Tibial artery (tissue), 4 donors: Measurements from ENCODE around the gene RBM10.
"Not testable (repeated sequence)": the region's sequence is repeated elsewhere in the genome, so short reads cannot be mapped to it uniquely, and the experiment has no call there.

Experiments used
- DNase-seq, 2 donors: peaks; one replicate each; pipeline ENCODE4 v3.0.0-alpha.2; 2019
- H3K27ac ChIP-seq, 2 donors: fragments of 200-600 bp; sonication (generic) in 1 of 2; 1 replicate in 1 of 2; 2 replicates in 1 of 2; pipeline ENCODE4 v1.5.1; 2018 to 2019; ENCODE audit warnings: mild to moderate bottlenecking in 1 of 2
- H3K27me3 ChIP-seq, 2 donors: fragments of 200-600 bp; sonication (generic) in 1 of 2; one replicate each; pipeline versions ENCODE4 v1.5.1 to v1.6.0; 2016 to 2019
- H3K36me3 ChIP-seq, 3 donors: fragments of 200-600 bp; sonication (generic) in 2 of 3; one replicate each; pipeline ENCODE4 v1.5.1; 2016 to 2019; ENCODE audit warnings: mild to moderate bottlenecking in 2 of 3
- H3K4me1 ChIP-seq, 4 donors: fragments of 200-600 bp; sonication (generic) in 2 of 4; 1 replicate in 3 of 4; 2 replicates in 1 of 4; pipeline ENCODE4 v1.5.1; 2016 to 2019
- H3K4me3 ChIP-seq, 2 donors: fragments of 200-600 bp; sonication (generic) in 1 of 2; 1 replicate in 1 of 2; 2 replicates in 1 of 2; pipeline ENCODE4 v1.5.1; 2018 to 2019; ENCODE audit warnings: mild to moderate bottlenecking in 2 of 2
- H3K9me3 ChIP-seq, 3 donors: fragments of 200-600 bp; sonication (generic) in 1 of 3; one replicate each; pipeline ENCODE4 v1.5.1; 2016 to 2019
- intact Hi-C: fragments of 100-400 bp; cut with DNase I; formaldehyde crosslinking; loops from one replicate; pipeline ENCODE4 v1.15.0; 2023; ENCODE audit warnings: low total_unique reads
- TF ChIP-seq, protein P1 (sequence below), 2 experiments: fragments of 200-600 bp in 1 of 2; fragments of 450-650 bp in 1 of 2; IDR thresholded peaks; one replicate each; pipeline ENCODE4 v1.5.1; 2017 to 2019; ENCODE audit warnings: antibody characterized with exemption in 2 of 2, mild to moderate bottlenecking in 1 of 2, moderate library complexity in 1 of 2

The RBM10 gene, protein sequence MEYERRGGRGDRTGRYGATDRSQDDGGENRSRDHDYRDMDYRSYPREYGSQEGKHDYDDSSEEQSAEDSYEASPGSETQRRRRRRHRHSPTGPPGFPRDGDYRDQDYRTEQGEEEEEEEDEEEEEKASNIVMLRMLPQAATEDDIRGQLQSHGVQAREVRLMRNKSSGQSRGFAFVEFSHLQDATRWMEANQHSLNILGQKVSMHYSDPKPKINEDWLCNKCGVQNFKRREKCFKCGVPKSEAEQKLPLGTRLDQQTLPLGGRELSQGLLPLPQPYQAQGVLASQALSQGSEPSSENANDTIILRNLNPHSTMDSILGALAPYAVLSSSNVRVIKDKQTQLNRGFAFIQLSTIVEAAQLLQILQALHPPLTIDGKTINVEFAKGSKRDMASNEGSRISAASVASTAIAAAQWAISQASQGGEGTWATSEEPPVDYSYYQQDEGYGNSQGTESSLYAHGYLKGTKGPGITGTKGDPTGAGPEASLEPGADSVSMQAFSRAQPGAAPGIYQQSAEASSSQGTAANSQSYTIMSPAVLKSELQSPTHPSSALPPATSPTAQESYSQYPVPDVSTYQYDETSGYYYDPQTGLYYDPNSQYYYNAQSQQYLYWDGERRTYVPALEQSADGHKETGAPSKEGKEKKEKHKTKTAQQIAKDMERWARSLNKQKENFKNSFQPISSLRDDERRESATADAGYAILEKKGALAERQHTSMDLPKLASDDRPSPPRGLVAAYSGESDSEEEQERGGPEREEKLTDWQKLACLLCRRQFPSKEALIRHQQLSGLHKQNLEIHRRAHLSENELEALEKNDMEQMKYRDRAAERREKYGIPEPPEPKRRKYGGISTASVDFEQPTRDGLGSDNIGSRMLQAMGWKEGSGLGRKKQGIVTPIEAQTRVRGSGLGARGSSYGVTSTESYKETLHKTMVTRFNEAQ

DNA sequence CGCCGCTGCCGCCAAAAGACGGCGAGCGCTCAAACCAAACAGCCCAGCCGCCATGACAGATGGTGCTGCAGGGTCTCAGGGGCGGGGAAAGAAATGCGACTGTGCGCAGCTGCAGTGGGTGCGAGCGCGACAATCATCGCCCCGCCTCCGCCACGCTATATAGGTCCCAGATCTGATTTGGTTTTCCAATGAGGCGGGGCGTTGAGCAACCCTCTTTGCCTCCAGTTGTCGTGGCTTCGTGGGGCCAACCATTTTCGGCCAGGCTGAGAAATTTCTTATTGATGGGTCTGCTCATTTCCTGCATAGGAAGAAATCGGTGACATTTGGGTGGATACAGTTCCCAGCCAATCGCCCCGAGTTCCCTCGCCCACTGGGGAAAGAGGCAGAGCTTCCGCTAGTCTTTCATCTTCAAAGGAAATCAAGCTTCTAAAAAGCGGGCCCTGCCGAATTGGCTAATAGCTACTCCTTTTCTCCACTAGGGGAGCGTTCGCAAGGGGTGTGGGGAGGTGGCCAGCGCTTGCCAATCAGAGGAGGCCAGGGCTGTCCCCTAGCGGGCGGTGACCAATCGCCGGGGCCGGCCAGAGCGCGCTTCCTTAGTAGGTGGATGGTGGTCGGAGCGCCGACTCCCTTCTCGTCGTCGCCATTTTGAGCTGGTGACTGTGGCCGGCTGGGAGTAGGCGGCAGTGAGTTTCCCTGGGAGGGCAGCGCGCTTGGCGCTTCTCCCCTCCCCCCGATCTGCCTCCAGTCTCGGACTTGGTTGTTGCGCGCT, at the start of gene RBM10, which contains the start of gene NDUFB11:
Gene RBM10 (plus strand): TSS at position 596 of the 769 bp plus-strand sequence. CDS start 2,261 bp downstream, outside the sequence.
Gene NDUFB11 (minus strand): TSS at position 77 of the 769 bp plus-strand sequence. CDS start 23 bp downstream, at position 54.
- peak; percentile 94 to 96 for DNase-seq
- Histone ChIP-seq H3K27me3 (no peaks in the 10 kb centered on the region), H3K4me3 (peak within 1 kb of the TSS; percentile 83 to 85), H3K4me1 (peaks cover 0 to 38% (median 11%) of the 10 kb centered on the region in 4 donors), H3K27ac (peak within 1 kb of the TSS; percentile 93 to 99), H3K9me3 (no peaks in the 10 kb centered on the region), H3K36me3 (peaks cover 0 to 13% (median 0%) of the 10 kb centered on the region in 3 donors)
- intact Hi-C loops = no loop called here
- TF ChIP-seq, protein P1, sequence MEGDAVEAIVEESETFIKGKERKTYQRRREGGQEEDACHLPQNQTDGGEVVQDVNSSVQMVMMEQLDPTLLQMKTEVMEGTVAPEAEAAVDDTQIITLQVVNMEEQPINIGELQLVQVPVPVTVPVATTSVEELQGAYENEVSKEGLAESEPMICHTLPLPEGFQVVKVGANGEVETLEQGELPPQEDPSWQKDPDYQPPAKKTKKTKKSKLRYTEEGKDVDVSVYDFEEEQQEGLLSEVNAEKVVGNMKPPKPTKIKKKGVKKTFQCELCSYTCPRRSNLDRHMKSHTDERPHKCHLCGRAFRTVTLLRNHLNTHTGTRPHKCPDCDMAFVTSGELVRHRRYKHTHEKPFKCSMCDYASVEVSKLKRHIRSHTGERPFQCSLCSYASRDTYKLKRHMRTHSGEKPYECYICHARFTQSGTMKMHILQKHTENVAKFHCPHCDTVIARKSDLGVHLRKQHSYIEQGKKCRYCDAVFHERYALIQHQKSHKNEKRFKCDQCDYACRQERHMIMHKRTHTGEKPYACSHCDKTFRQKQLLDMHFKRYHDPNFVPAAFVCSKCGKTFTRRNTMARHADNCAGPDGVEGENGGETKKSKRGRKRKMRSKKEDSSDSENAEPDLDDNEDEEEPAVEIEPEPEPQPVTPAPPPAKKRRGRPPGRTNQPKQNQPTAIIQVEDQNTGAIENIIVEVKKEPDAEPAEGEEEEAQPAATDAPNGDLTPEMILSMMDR (IDR thresholded peaks at IDR 0.05) = peak; percentile 58 to 80

DNA sequence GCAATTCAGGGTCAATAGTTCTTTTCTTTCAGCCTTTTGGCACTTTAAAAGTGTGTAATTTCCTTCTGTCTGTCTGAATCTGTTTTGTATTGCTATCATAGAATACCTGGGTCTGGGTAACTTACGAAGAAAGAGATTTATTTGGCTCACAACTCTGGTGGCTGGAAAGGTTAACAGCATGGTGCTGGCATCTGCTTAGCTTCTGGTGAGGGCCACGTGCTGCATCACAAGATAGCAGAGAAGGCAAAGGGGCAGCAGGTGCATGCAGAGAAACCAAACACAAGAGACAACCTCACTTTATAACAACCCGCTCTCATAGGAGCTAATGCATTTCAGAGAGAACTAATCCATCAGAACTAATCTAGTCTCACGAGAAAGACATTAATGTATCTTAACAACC, 48.0 kb upstream of the RBM10 start:
- Histone ChIP-seq H3K27ac (no peak overlapping the region), H3K4me3 (no peak overlapping the region), H3K27me3 (no peaks in the 10 kb centered on the region), H3K36me3 (no peaks in the 10 kb centered on the region), H3K4me1 (no peaks in the 10 kb centered on the region), H3K9me3 (no peaks in the 10 kb centered on the region)
- TF ChIP-seq, protein P1 (IDR thresholded peaks at IDR 0.05) = no peak
- no peak for DNase-seq
- intact Hi-C loops = no loop called here

DNA sequence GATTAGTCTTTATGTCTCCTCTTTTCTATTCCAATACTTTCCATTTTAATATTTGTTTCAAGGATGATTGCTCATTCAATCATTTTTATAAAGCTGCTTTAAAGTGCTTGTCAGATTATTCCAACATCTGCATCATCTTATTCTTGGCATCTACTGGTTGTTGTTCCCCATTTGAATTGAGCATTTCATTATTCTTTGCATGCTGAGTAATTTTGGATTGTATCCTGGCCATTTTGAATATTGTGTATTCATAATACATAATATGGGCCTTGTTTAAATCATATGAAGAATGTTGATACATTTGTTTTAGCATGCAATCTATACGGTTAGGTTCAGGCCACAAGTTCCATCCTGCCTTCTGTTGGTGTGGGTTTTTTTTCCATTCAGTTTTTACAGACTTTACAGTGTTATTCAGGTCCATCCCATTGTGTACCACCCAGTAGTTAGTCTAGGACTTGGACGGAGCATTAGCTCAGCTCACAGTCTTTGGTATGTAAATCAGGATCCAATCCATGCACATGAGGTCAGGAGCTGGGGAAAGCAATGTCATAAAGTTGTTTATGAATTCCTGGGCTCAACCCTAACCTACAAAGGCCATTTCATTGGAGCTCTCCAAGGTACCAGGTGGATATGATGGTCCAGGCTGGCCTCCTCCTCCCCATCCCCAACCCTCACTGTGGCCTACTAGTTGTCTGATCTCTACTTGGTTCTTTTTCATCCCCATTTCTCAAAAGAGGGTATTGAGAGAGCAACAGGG, 46.5 kb upstream of the RBM10 start:
- no peak overlapping the region for H3K27ac ChIP-seq
- intact Hi-C loops = no loop called here
- no peaks in the 10 kb centered on the region for H3K9me3 ChIP-seq
- no peaks in the 10 kb centered on the region for H3K36me3 ChIP-seq
- TF ChIP-seq, protein P1 (IDR thresholded peaks at IDR 0.05) = no peak
- H3K27me3 ChIP-seq = no peaks in the 10 kb centered on the region
- no peak for DNase-seq
- no peak overlapping the region for H3K4me3 ChIP-seq
- H3K4me1 ChIP-seq = no peaks in the 10 kb centered on the region

DNA sequence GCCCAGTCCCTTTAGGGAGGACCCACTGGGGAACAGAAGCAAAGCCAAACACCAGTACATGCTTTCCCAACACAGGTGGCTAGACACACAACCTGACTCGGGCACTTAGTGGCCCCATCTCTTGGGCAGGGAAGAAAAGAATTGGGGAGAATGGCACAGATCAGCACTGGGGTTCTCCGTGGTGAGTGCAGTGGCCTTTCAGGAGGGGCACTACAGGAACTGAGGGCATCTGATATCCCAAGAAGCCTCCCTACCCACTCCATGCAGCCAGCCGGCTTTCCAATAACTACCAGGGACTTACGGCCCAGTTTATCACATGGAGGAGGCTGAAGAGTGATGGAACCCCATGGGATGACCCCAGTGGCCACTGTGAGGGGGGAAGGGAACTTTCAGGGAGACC, 43.8 kb upstream of the RBM10 start:
- H3K4me1 ChIP-seq = no peaks in the 10 kb centered on the region
- DNase-seq = no peak
- no peaks in the 10 kb centered on the region for H3K36me3 ChIP-seq
- no peaks in the 10 kb centered on the region for H3K27me3 ChIP-seq
- H3K27ac ChIP-seq = no peak overlapping the region
- no peaks in the 10 kb centered on the region for H3K9me3 ChIP-seq
- TF ChIP-seq, protein P1 (IDR thresholded peaks at IDR 0.05) = no peak
- H3K4me3 ChIP-seq = no peak overlapping the region
- intact Hi-C loops = no loop called here

DNA sequence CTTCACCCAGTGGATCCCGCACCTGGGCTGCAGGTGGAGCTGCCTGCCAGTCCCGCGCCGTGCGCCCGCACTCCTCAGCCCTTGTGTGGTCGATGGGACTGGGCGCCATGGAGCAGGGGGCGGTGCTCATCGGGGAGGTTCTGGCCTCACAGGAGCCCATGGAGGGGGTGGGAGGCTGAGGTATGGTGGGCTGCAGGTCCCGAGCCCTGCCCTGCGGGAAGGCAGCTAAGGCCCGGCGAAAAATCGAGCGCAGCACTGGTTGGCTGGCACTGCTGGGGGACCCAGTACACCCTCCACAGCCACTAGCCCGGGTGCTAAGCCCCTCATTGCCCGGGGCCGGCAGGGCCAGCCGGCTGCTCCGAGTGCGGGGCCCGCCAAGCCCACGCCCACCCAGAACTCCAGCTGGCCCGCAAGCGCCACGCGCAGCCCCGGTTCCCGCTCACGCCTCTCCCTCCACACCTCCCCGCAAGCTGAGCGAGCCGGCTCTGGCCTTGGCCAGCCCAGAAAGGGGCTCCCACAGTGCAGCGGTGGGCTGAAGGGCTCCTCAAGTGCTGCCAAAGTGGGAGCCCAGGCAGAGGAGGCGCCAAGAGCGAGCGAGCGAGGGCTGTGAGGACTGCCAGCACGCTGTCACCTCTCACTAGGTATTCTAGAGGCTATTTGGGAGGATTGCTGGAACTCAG, 33.9 kb upstream of the RBM10 start:
- DNase-seq, intact Hi-C loops: not testable (repeated sequence)

More for the DNA sequence above, 33.9 kb upstream of the RBM10 start:
- not testable (repeated sequence) for H3K4me3 ChIP-seq, H3K4me1 ChIP-seq, H3K36me3 ChIP-seq, H3K9me3 ChIP-seq, H3K27ac ChIP-seq, H3K27me3 ChIP-seq
